Lung (tissue), 12 donors: ENCODE results near the gene TPD52L2. TPM values are rescaled to one million over a fixed set of nuclear protein-coding genes. Genes with fewer than 3 reads are reported as not detected.

ENCODE experiments used
- ATAC-seq: fragments of 200-7000 bp; cut with Tn5 transposase; one replicate; pipeline ENCODE4 v1.9.1; 2020; ENCODE audit warnings: moderate number of reproducible peaks; ENCODE audit not compliant: insufficient read depth, low FRiP score
- DNase-seq, 3 donors: peaks; one replicate each; pipeline ENCODE4 v3.0.0-alpha.2; 2013 to 2017
- H3K27ac ChIP-seq, 2 donors: one replicate each; pipeline ENCODE4 v1.5.1; 2013; ENCODE audit warnings: mild to moderate bottlenecking in 2 of 2, moderate library complexity in 2 of 2, control low read depth in 1 of 2, inconsistent platforms in 1 of 2, low read depth in 1 of 2, low read length in 1 of 2
- H3K27me3 ChIP-seq, 3 donors: one replicate each; pipeline ENCODE4 v1.5.1; 2013; ENCODE audit warnings: low read length in 2 of 3; ENCODE audit not compliant: control insufficient read depth in 3 of 3, insufficient read depth in 3 of 3
- H3K36me3 ChIP-seq, 4 donors: one replicate each; pipeline ENCODE4 v1.5.1; 2013; ENCODE audit warnings: low read length in 4 of 4, mild to moderate bottlenecking in 1 of 4, moderate library complexity in 1 of 4; ENCODE audit not compliant: control insufficient read depth in 4 of 4, insufficient read depth in 4 of 4
- H3K4me1 ChIP-seq, 5 donors: one replicate each; pipeline ENCODE4 v1.5.1; 2013; ENCODE audit warnings: low read length in 5 of 5, mild to moderate bottlenecking in 2 of 5, moderate library complexity in 1 of 5; ENCODE audit not compliant: control insufficient read depth in 5 of 5, insufficient read depth in 5 of 5
- H3K4me3 ChIP-seq: one replicate; pipeline ENCODE4 v1.5.1; 2013; ENCODE audit warnings: mild to moderate bottlenecking, control low read depth, moderate library complexity
- H3K9ac ChIP-seq, 2 donors: one replicate each; pipeline ENCODE4 v1.5.1; 2013; ENCODE audit warnings: low read length in 2 of 2, control low read depth in 1 of 2; ENCODE audit not compliant: insufficient read depth in 1 of 2
- H3K9me3 ChIP-seq, 4 donors: one replicate each; pipeline ENCODE4 v1.5.1; 2013; ENCODE audit warnings: low read length in 3 of 4, mild to moderate bottlenecking in 1 of 4, moderate library complexity in 1 of 4; ENCODE audit not compliant: control insufficient read depth in 4 of 4, insufficient read depth in 3 of 4
- CTCF ChIP-seq: IDR thresholded peaks from 2 replicates; pipeline ENCODE4 v1.5.1; 2012; ENCODE audit warnings: mild to moderate bottlenecking; ENCODE audit errors: control extremely low read depth, extremely low read depth
- WGBS, 2 donors: extraction: QIAGEN DNeasy Blood & Tissue Kit; methylation state at CpG; one replicate each; pipeline ENCODE4 v1.1.7; 2013; 5-methylcytosine and 5-hydroxymethylcytosine counted together
- polyA plus RNA-seq, 2 donors: library from polyadenylated mRNA; stranded (reverse); fragments of 200-250 nt; gene quantifications; one replicate each; pipeline ENCODE4 v1.2.1, GENCODE V29; 2013
- total RNA-seq, 2 donors: library from RNA; depleted of rRNA in 1 of 2; stranded (reverse); fragments of >200 nt in 1 of 2; gene quantifications; one replicate each; pipeline ENCODE4 v1.2.1, GENCODE V29; 2014 to 2021
- donor health status: control.
- donor health status: control.
- donor health status: Bipolar disorder and iron deficiency.
- donor health status: healthy.
- donor health status: DM: yes; HTN: yes; CAD: no.

The TPD52L2 gene
- total and polyA plus RNA-seq, 4 donors: 66.2 to 130 (median 79.3) TPM

GRCh38 chr20:63881451-63882226 lies 16.6 kb downstream of the TPD52L2 start:
- no peak overlapping the region for H3K27ac ChIP-seq
- no peaks in the 10 kb centered on the region for H3K4me1 ChIP-seq
- ATAC-seq (no peak), DNase-seq (no peak)
- H3K36me3 ChIP-seq: peaks cover 4 to 64% (median 13%) of the 10 kb centered on the region in 4 donors
- H3K9me3 ChIP-seq: no peaks in the 10 kb centered on the region
- no peak overlapping the region for H3K9ac ChIP-seq
- 91 to 93% methylated on average over 19 of the region's 19 CpGs for WGBS, 2 donors
- no peak overlapping the region for H3K4me3 ChIP-seq
- no peak for TF ChIP-seq CTCF
- H3K27me3 ChIP-seq: no peaks in the 10 kb centered on the region

- ATAC-seq (no peak), DNase-seq (no peak)
- Histone ChIP-seq H3K4me1 (no peaks in the 10 kb centered on the region), H3K36me3 (peaks cover 2 to 68% (median 13%) of the 10 kb centered on the region in 4 donors), H3K9ac (no peak overlapping the region), H3K9me3 (no peaks in the 10 kb centered on the region), H3K27me3 (no peaks in the 10 kb centered on the region), H3K4me3 (no peak overlapping the region), H3K27ac (no peak overlapping the region)
- no peak for TF ChIP-seq CTCF
- 91 to 93% methylated on average over 28 of the region's 28 CpGs for WGBS, 2 donors
Observed at GRCh38 chr20:63882257-63883200, 17.5 kb downstream of the TPD52L2 start.

- Histone ChIP-seq H3K36me3 (peaks cover under 1 to 68% (median 8%) of the 10 kb centered on the region in 4 donors), H3K4me3 (no peak overlapping the region), H3K9me3 (no peaks in the 10 kb centered on the region), H3K9ac (no peak overlapping the region), H3K4me1 (no peaks in the 10 kb centered on the region), H3K27me3 (no peaks in the 10 kb centered on the region), H3K27ac (no peak overlapping the region)
- TF ChIP-seq CTCF: no peak
- ATAC-seq: no peak
- 82 to 91% methylated on average over 6 of the region's 6 CpGs for WGBS, 2 donors
- no peak for DNase-seq
Observed at GRCh38 chr20:63883201-63883593, 18.1 kb downstream of the TPD52L2 start.
